Nephron (organoid): ENCODE measurements around the gene UNC45A.
A peak's percentile ranks its signal among the peaks of the same experiment; 100 is the strongest.
"Not testable (repeated sequence)": the region's sequence is repeated elsewhere in the genome, so short reads cannot be mapped to it uniquely, and the experiment has no call there.

Experiments used
- H3K27ac Mint-ChIP-seq, 3 experiments: 2 replicates each; pipeline ENCODE4 v1.8.0; 2020; ENCODE audit warnings: mixed read lengths in 3 of 3, mild to moderate bottlenecking in 2 of 3, moderate library complexity in 1 of 3
- H3K27me3 Mint-ChIP-seq: 2 replicates; pipeline ENCODE4 v1.8.0; 2021; ENCODE audit warnings: low read depth, mild to moderate bottlenecking, moderate library complexity, mixed read lengths
- H3K36me3 Mint-ChIP-seq: 2 replicates; pipeline ENCODE4 v1.8.0; 2020; ENCODE audit warnings: low read depth, mixed read lengths
- H3K4me1 Mint-ChIP-seq: 2 replicates; pipeline ENCODE4 v1.8.0; 2020; ENCODE audit warnings: mixed read lengths
- H3K4me3 Mint-ChIP-seq, 3 experiments: 2 replicates each; pipeline ENCODE4 v1.8.0; 2020; ENCODE audit warnings: mild to moderate bottlenecking in 3 of 3, mixed read lengths in 3 of 3, moderate library complexity in 2 of 3
- H3K9me3 Mint-ChIP-seq: 2 replicates; pipeline ENCODE4 v1.8.0; 2020; ENCODE audit warnings: mixed read lengths
- TF ChIP-seq, protein P1 (sequence below), 3 experiments: fragments of 200-600 bp; sonication (generic); IDR thresholded peaks; one replicate each; pipeline ENCODE4 v1.5.0; 2021; ENCODE audit warnings: antibody characterized with exemption in 3 of 3; ENCODE audit not compliant: unreplicated experiment in 3 of 3

The UNC45A gene

GRCh38 chr15:90921887-90922286, 13.2 kb upstream of the UNC45A start:
- no peak overlapping the region for H3K27ac Mint-ChIP-seq
- peaks cover 33% of the 10 kb centered on the region for H3K36me3 Mint-ChIP-seq
- no peaks in the 10 kb centered on the region for H3K9me3 Mint-ChIP-seq
- peaks cover 4% of the 10 kb centered on the region for H3K27me3 Mint-ChIP-seq
- H3K4me1 Mint-ChIP-seq, result no peaks in the 10 kb centered on the region
- TF ChIP-seq, protein P1, sequence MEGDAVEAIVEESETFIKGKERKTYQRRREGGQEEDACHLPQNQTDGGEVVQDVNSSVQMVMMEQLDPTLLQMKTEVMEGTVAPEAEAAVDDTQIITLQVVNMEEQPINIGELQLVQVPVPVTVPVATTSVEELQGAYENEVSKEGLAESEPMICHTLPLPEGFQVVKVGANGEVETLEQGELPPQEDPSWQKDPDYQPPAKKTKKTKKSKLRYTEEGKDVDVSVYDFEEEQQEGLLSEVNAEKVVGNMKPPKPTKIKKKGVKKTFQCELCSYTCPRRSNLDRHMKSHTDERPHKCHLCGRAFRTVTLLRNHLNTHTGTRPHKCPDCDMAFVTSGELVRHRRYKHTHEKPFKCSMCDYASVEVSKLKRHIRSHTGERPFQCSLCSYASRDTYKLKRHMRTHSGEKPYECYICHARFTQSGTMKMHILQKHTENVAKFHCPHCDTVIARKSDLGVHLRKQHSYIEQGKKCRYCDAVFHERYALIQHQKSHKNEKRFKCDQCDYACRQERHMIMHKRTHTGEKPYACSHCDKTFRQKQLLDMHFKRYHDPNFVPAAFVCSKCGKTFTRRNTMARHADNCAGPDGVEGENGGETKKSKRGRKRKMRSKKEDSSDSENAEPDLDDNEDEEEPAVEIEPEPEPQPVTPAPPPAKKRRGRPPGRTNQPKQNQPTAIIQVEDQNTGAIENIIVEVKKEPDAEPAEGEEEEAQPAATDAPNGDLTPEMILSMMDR (IDR thresholded peaks at IDR 0.05; ENCODE audit: unreplicated experiment in 3 of 3), result no peak
- H3K4me3 Mint-ChIP-seq, result no peak overlapping the region

- H3K36me3 Mint-ChIP-seq, result peaks cover 25% of the 10 kb centered on the region
- not testable (repeated sequence) for H3K4me3 Mint-ChIP-seq, H3K27ac Mint-ChIP-seq, H3K27me3 Mint-ChIP-seq, H3K9me3 Mint-ChIP-seq, H3K4me1 Mint-ChIP-seq
These were observed 12.3 kb upstream of the UNC45A start for GRCh38 chr15:90922712-90923322.

GRCh38 chr15:90924375-90924774, 10.7 kb upstream of the UNC45A start:
- Mint-ChIP-seq H3K27ac (no peak overlapping the region), H3K4me3 (no peak overlapping the region), H3K27me3 (peaks cover 4% of the 10 kb centered on the region), H3K4me1 (no peaks in the 10 kb centered on the region), H3K9me3 (no peaks in the 10 kb centered on the region), H3K36me3 (peaks cover 16% of the 10 kb centered on the region)
- TF ChIP-seq, protein P1 (IDR thresholded peaks at IDR 0.05; ENCODE audit: unreplicated experiment in 3 of 3), result no peak

DNA sequence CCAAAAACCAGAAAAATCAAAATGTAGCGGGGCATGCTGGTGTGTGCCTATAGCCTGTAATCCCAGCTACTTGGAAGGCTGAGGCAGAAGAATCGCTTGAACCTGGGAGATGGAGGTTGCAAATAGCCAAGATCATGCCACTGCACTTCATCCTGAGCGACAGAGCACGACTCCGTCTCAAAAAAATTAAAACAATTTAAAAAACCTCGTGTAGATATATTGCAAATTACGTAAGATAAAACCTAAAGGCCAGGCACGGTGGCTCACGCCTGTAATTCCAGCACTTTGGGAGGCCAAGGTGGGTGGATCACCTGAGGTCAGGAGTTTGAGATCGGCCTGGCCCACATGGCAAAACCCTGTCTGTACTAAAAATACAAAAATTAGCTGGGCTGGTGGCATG, 8.3 kb upstream of the UNC45A start:
- H3K4me3 Mint-ChIP-seq, result not testable (repeated sequence)

DNA sequence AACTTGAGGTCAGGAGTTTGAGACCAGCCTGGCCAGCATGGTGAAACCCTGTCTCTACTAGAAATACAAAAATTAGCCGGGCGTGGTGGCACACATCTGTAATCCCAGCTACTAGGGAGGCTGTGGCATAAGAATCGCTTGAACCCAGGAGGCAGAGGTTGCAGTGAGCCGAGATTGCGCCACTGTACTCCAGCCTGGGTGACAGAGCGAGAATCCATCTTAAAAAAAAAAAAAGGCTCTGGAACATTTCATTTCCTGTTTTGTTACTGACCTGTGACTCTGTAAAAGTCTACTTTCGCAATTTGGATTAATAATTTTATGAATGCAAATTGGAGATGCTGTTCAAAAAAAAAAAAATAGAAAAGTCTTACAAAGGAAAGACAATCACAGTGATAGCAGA, 7.0 kb upstream of the UNC45A start:
- H3K4me3 Mint-ChIP-seq, result peak overlapping the region in 2 of 3 experiments; percentile 15 to 29
- H3K36me3 Mint-ChIP-seq, H3K27ac Mint-ChIP-seq, H3K27me3 Mint-ChIP-seq, H3K9me3 Mint-ChIP-seq: not testable (repeated sequence)
- peaks cover 14% of the 10 kb centered on the region for H3K4me1 Mint-ChIP-seq

More for the DNA sequence above, 8.3 kb upstream of the UNC45A start:
- H3K9me3 Mint-ChIP-seq, H3K4me1 Mint-ChIP-seq, H3K27ac Mint-ChIP-seq, H3K27me3 Mint-ChIP-seq, H3K36me3 Mint-ChIP-seq: not testable (repeated sequence)

DNA sequence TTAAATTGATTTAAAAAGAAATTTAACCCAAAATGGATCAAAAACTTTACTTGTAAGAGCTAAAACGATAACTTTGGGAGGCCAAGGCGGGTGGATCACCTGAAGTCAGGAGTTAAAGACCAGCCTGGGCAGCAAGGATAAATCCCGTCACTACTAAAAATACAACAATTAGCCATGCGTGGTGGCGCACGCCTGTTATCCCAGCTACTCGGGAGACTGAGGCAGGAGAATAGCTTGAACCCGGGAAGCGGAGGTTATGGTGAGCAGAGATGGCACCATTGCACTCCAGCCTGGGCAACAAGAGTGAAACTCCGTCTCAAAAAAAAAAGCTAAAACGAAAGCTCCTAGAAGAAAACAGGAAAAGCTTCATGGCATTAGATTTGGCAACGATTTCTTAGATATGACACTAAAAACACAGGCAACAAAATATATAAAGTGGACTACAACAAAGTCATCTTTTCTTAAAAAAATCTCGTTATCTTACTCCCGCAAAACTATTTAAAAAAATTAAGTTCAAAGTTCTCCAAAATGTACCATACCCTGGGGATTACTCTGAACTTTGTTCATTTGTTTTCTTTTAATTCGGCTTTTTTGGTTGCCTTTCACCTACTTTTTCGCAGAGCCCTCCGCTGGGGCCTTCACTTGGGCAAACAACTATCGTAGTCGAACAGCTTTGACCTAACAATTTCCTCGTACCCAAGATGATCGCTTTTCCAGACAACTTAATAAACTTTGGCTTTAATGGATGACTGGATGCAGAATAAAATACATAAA, 5.7 kb upstream of the UNC45A start:
- Mint-ChIP-seq H3K27me3 (no peaks in the 10 kb centered on the region), H3K4me3 (no peak overlapping the region), H3K9me3 (no peaks in the 10 kb centered on the region), H3K4me1 (peaks cover 19% of the 10 kb centered on the region), H3K27ac (no peak overlapping the region), H3K36me3 (no peaks in the 10 kb centered on the region)
- TF ChIP-seq, protein P1 (IDR thresholded peaks at IDR 0.05; ENCODE audit: unreplicated experiment in 3 of 3), result no peak

DNA sequence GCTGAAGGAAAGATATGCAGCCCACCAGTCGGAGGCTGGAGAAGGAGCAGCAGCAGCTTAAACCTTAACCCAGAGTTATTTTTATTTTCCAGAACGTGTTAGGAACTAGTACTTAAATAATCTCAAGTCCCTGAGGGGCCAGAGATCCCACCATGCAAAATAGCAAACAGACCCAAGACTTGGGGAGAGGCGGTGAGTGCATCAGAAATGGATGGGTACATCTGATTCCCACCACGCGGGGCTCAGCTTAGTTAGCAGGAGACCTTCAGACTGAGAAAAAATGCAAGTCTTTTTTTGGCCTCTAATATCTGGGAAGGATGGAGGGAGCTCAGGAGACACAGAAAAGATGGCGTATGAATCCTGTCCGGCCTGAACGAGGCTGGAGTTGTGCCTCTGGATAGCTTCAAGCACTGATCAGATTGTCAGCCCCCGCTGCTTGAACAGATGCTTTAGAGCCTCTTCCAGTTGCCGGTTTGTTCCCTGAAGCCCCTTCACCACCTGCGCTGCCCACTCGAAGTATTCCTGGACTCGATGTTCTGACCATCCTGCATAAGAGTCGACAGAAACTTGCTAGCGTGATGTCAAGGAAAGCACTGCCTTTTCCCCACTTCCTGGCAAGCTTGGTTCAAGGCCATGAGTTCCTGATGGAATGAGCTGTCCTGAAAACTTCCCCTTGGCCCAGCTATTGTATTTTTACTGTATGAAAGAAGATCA, 4.1 kb upstream of the UNC45A start:
- Mint-ChIP-seq H3K27ac (peak overlapping the region in 2 of 3 experiments; percentile 46 to 48), H3K9me3 (no peaks in the 10 kb centered on the region), H3K4me3 (peak overlapping the region; percentile 79 to 93 (median 89)), H3K27me3 (no peaks in the 10 kb centered on the region), H3K36me3 (no peaks in the 10 kb centered on the region), H3K4me1 (peaks cover 24% of the 10 kb centered on the region)
- TF ChIP-seq, protein P1 (IDR thresholded peaks at IDR 0.05; ENCODE audit: unreplicated experiment in 3 of 3), result no peak
